Endodermal cell (in vitro differentiated cells): Measurements from ENCODE around the gene SIGLECL1. TPM values are rescaled to one million over a fixed set of nuclear protein-coding genes. Genes with fewer than 3 reads are reported as not detected.
A peak's percentile ranks its signal among the peaks of the same experiment; 100 is the strongest.
"Not testable (repeated sequence)": the region's sequence is repeated elsewhere in the genome, so short reads cannot be mapped to it uniquely, and the experiment has no call there.

ENCODE experiments used
- DNase-seq: peaks from one replicate; pipeline ENCODE4 v3.0.0-alpha.2; 2017
- H3K27ac ChIP-seq: 2 replicates; pipeline ENCODE4 v1.5.1; 2013; ENCODE audit warnings: mild to moderate bottlenecking, low read depth, low read length, moderate library complexity
- H3K27me3 ChIP-seq: 2 replicates; pipeline ENCODE4 v1.6.1; 2013; ENCODE audit warnings: mild to moderate bottlenecking, low read length, moderate library complexity; ENCODE audit not compliant: insufficient read depth, control insufficient read depth, poor library complexity, severe bottlenecking
- H3K36me3 ChIP-seq: 2 replicates; pipeline ENCODE4 v1.7.0; 2013; ENCODE audit warnings: mild to moderate bottlenecking, low read length, moderate library complexity; ENCODE audit not compliant: control insufficient read depth, insufficient read depth
- H3K4me1 ChIP-seq: one replicate; pipeline ENCODE4 v1.7.0; 2013; ENCODE audit warnings: low read length; ENCODE audit not compliant: control insufficient read depth, insufficient read depth
- H3K4me3 ChIP-seq: 2 replicates; pipeline ENCODE4 v1.5.1; 2013; ENCODE audit warnings: mild to moderate bottlenecking, low read length, moderate library complexity
- H3K9ac ChIP-seq: 2 replicates; pipeline ENCODE4 v1.6.1; 2013; ENCODE audit warnings: mild to moderate bottlenecking, low read length, moderate library complexity; ENCODE audit not compliant: poor library complexity, severe bottlenecking; ENCODE audit errors: extremely low read depth
- H3K9me3 ChIP-seq: 2 replicates; pipeline ENCODE4 v1.6.1; 2013; ENCODE audit warnings: mild to moderate bottlenecking, low read length, moderate library complexity; ENCODE audit not compliant: control insufficient read depth
- H3K27ac Mint-ChIP-seq: 2 replicates; pipeline ENCODE4 v1.8.0; 2020; ENCODE audit warnings: mixed read lengths
- H3K27me3 Mint-ChIP-seq: 2 replicates; pipeline ENCODE4 v1.8.0; 2021; ENCODE audit warnings: mild to moderate bottlenecking, mixed read lengths; ENCODE audit not compliant: insufficient read depth
- H3K36me3 Mint-ChIP-seq: 2 replicates; pipeline ENCODE4 v1.8.0; 2020; ENCODE audit warnings: low read depth, mixed read lengths
- H3K4me1 Mint-ChIP-seq: 2 replicates; pipeline ENCODE4 v1.8.0; 2020; ENCODE audit warnings: mixed read lengths
- H3K4me3 Mint-ChIP-seq: 2 replicates; pipeline ENCODE4 v1.8.0; 2020; ENCODE audit warnings: mild to moderate bottlenecking, moderate library complexity, mixed read lengths
- H3K9me3 Mint-ChIP-seq: 2 replicates; pipeline ENCODE4 v1.8.0; 2020; ENCODE audit warnings: mild to moderate bottlenecking, mixed read lengths
- CTCF ChIP-seq: fragments of 200-600 bp; sonication (generic); conservative IDR thresholded peaks from 2 replicates; pipeline ENCODE4 v1.5.0; 2021; ENCODE audit warnings: antibody characterized with exemption, mild to moderate bottlenecking
- WGBS, 2 experiments: methylation state at CpG; one replicate each; pipeline versions ENCODE4 v1.1.5 to v1.1.7; 2013; ENCODE audit warnings: missing lambda C conversion rate in 2 of 2, mixed read lengths in 1 of 2; ENCODE audit not compliant: insufficient coverage in 1 of 2, insufficient read length in 1 of 2; 5-methylcytosine and 5-hydroxymethylcytosine counted together
- total RNA-seq, 2 donors: library from RNA; stranded (reverse); fragmentation: NEBNext Ultra II Directional in 1 of 2; extraction: Animal tissue kit (Norgen Biotek cat#: 25700) in 1 of 2; gene quantifications; 2 replicates in 1 of 2; 3 replicates in 1 of 2; pipeline ENCODE4 v1.2.1, GENCODE V29; 2021

SIGLECL1 gene
- total RNA-seq, 2 donors from 2014 or later, result not detected

- Mint-ChIP-seq H3K4me3 (no peak overlapping the region), H3K4me1 (peaks cover 6% of the 10 kb centered on the region), H3K9me3 (peaks cover 15% of the 10 kb centered on the region), H3K27me3 (peaks cover 23% of the 10 kb centered on the region), H3K36me3 (no peaks in the 10 kb centered on the region), H3K27ac (no peak overlapping the region)
- Histone ChIP-seq H3K4me1 (no peaks in the 10 kb centered on the region), H3K9ac (no peak overlapping the region), H3K27me3 (no peaks in the 10 kb centered on the region), H3K36me3 (no peaks in the 10 kb centered on the region), H3K9me3 (peaks cover 28% of the 10 kb centered on the region), H3K27ac (no peak overlapping the region), H3K4me3 (no peak overlapping the region)
- no peak for TF ChIP-seq CTCF
- no peak for DNase-seq
Observed at GRCh38 chr19:51220996-51221395, 29.9 kb upstream of the SIGLECL1 start.

GRCh38 chr19:51224163-51224641 lies 26.7 kb upstream of the SIGLECL1 start:
- WGBS, 2 experiments, result 83 to 91% methylated on average over 2 to 3 of the region's 3 CpGs
- no peak overlapping the region for H3K27ac ChIP-seq
- DNase-seq, result no peak
- H3K4me1 ChIP-seq, result no peaks in the 10 kb centered on the region
- H3K9me3 ChIP-seq, result peaks cover 23% of the 10 kb centered on the region
- peaks cover 13% of the 10 kb centered on the region for H3K9me3 Mint-ChIP-seq
- H3K27me3 ChIP-seq, result no peaks in the 10 kb centered on the region
- peaks cover 29% of the 10 kb centered on the region for H3K27me3 Mint-ChIP-seq
- H3K9ac ChIP-seq, result no peak overlapping the region
- no peak for TF ChIP-seq CTCF
- H3K4me3 Mint-ChIP-seq, result no peak overlapping the region
- H3K36me3 Mint-ChIP-seq, result no peaks in the 10 kb centered on the region
- H3K4me1 Mint-ChIP-seq, result peaks cover 6% of the 10 kb centered on the region
- H3K27ac Mint-ChIP-seq, result no peak overlapping the region
- H3K36me3 ChIP-seq, result no peaks in the 10 kb centered on the region
- peak overlapping the region; percentile 9 for H3K4me3 ChIP-seq

GRCh38 chr19:51224898-51225393 lies 25.9 kb upstream of the SIGLECL1 start, which contains the start of gene CD33:
CD33 (plus strand) TSS chr19:51225080; CDS start chr19:51225119, 39 bp downstream.
- H3K4me1 Mint-ChIP-seq, H3K27me3 ChIP-seq, H3K27ac Mint-ChIP-seq, H3K9ac ChIP-seq, H3K27ac ChIP-seq, DNase-seq, H3K4me1 ChIP-seq, H3K4me3 Mint-ChIP-seq, H3K36me3 ChIP-seq, H3K36me3 Mint-ChIP-seq: not testable (repeated sequence)
- Mint-ChIP-seq H3K27me3 (peaks cover 25% of the 10 kb centered on the region), H3K9me3 (peaks cover 13% of the 10 kb centered on the region)
- WGBS, 2 experiments, result 94 to 98% methylated on average over 7 to 11 of the region's 11 CpGs
- Histone ChIP-seq H3K9me3 (peaks cover 23% of the 10 kb centered on the region), H3K4me3 (peak within 1 kb of the TSS; percentile 9)

GRCh38 chr19:51226067-51226466 lies 24.8 kb upstream of the SIGLECL1 start:
- DNase-seq, result no peak
- 83 to 88% methylated on average over 1 to 2 of the region's 3 CpGs for WGBS, 2 experiments
- TF ChIP-seq CTCF, result no peak
- H3K9me3 Mint-ChIP-seq, result peaks cover 13% of the 10 kb centered on the region
- no peak overlapping the region for H3K4me3 Mint-ChIP-seq
- no peak overlapping the region for H3K9ac ChIP-seq
- H3K4me1 ChIP-seq, result no peaks in the 10 kb centered on the region
- no peak overlapping the region for H3K4me3 ChIP-seq
- H3K9me3 ChIP-seq, result peaks cover 23% of the 10 kb centered on the region
- H3K27ac ChIP-seq, result no peak overlapping the region
- no peak overlapping the region for H3K27ac Mint-ChIP-seq
- H3K27me3 Mint-ChIP-seq, result peaks cover 16% of the 10 kb centered on the region
- no peaks in the 10 kb centered on the region for H3K36me3 Mint-ChIP-seq
- no peaks in the 10 kb centered on the region for H3K36me3 ChIP-seq
- peaks cover 6% of the 10 kb centered on the region for H3K4me1 Mint-ChIP-seq
- H3K27me3 ChIP-seq, result no peaks in the 10 kb centered on the region
